Suprapubic skin (tissue), 4 donors: ENCODE data around the gene TET3. TPM values are rescaled to one million over a fixed set of nuclear protein-coding genes. Genes with fewer than 3 reads are reported as not detected.

Experiments
- DNase-seq, 2 donors: peaks; one replicate each; pipeline ENCODE4 v3.0.0-alpha.2; 2019; ENCODE audit warnings: low spot score in 2 of 2
- H3K27ac ChIP-seq: fragments of 200-600 bp; sonication (generic); one replicate; pipeline ENCODE4 v1.5.1; 2019
- H3K27me3 ChIP-seq: fragments of 200-600 bp; sonication (generic); one replicate; pipeline ENCODE4 v1.5.1; 2019
- H3K36me3 ChIP-seq: fragments of 200-600 bp; sonication (generic); one replicate; pipeline ENCODE4 v1.5.1; 2019
- H3K4me1 ChIP-seq: fragments of 200-600 bp; sonication (generic); one replicate; pipeline ENCODE4 v1.5.1; 2019
- H3K4me3 ChIP-seq: fragments of 200-600 bp; sonication (generic); one replicate; pipeline ENCODE4 v1.5.1; 2019; ENCODE audit warnings: mild to moderate bottlenecking
- H3K9me3 ChIP-seq: fragments of 200-600 bp; sonication (generic); one replicate; pipeline ENCODE4 v1.5.1; 2019
- EP300 ChIP-seq: sonication (generic); formaldehyde crosslinking; IDR thresholded peaks from one replicate; pipeline ENCODE4 v1.6.1; 2017; ENCODE audit warnings: antibody characterized with exemption
- POLR2A ChIP-seq, 2 donors: fragments of 450-650 bp; IDR thresholded peaks; one replicate each; pipeline ENCODE4 v1.6.1; 2017; ENCODE audit warnings: antibody characterized with exemption in 2 of 2, mild to moderate bottlenecking in 2 of 2, moderate library complexity in 2 of 2
- POLR2AphosphoS5 ChIP-seq, 3 donors: sonication (generic); formaldehyde crosslinking; IDR thresholded peaks; one replicate each; pipeline ENCODE4 v1.6.1; 2017; ENCODE audit warnings: antibody characterized with exemption in 3 of 3
- WGBS: methylation state at CpG from one replicate; pipeline ENCODE4 v1.1.5; 2018; 5-methylcytosine and 5-hydroxymethylcytosine counted together
- total RNA-seq, 4 donors: library from RNA; depleted of rRNA; stranded (reverse); fragments of >200 nt; gene quantifications; one replicate each; pipeline ENCODE4 v1.1.0, GENCODE V29; 2016
- TF ChIP-seq, protein P1 (sequence below), 2 donors: fragments of 200-600 bp in 1 of 2; fragments of 450-650 bp in 1 of 2; sonication (generic) in 1 of 2; IDR thresholded peaks; one replicate each; pipeline ENCODE4 v1.5.1; 2016 to 2019; ENCODE audit warnings: antibody characterized with exemption in 2 of 2, mild to moderate bottlenecking in 1 of 2, moderate library complexity in 1 of 2

TET3 gene
- total RNA-seq, 4 donors from 2014 or later, result 53.6 to 75.3 (median 58.4) TPM

DNA sequence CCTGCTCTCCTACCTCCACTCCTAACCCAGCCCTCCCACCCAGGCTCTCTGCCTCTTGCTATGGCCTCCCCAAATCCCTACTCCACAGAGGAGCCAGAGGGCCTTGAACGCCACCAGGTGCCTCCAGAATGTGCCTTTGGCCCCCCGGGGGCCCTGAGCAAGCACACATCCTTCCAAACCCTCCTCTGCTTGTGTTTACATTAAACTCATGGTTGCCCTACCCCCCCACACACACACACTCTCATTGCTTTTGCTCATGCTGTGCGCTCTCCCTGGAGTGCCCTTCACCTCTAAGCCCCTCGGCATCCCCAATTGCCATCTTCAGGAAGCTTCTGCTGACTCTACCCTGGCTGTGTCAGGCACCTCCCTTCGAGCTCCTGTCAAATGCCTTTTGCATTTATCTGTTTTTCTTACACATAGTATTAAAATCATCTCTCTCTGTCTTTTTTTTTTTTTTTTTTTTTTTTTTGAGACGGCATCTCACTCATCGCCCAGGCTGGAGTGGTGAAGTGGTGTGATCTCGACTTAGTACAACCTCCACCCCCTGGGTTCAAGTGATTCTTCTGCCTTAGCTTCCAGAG, 16.3 kb upstream of the TET3 start:
- no peak for DNase-seq
- H3K36me3 ChIP-seq, result no peaks in the 10 kb centered on the region
- no peak overlapping the region for H3K27ac ChIP-seq
- H3K9me3 ChIP-seq, result no peaks in the 10 kb centered on the region
- no peak for TF ChIP-seq POLR2AphosphoS5 (IDR thresholded peaks at IDR 0.05)
- TF ChIP-seq EP300, result no peak
- TF ChIP-seq, protein P1, sequence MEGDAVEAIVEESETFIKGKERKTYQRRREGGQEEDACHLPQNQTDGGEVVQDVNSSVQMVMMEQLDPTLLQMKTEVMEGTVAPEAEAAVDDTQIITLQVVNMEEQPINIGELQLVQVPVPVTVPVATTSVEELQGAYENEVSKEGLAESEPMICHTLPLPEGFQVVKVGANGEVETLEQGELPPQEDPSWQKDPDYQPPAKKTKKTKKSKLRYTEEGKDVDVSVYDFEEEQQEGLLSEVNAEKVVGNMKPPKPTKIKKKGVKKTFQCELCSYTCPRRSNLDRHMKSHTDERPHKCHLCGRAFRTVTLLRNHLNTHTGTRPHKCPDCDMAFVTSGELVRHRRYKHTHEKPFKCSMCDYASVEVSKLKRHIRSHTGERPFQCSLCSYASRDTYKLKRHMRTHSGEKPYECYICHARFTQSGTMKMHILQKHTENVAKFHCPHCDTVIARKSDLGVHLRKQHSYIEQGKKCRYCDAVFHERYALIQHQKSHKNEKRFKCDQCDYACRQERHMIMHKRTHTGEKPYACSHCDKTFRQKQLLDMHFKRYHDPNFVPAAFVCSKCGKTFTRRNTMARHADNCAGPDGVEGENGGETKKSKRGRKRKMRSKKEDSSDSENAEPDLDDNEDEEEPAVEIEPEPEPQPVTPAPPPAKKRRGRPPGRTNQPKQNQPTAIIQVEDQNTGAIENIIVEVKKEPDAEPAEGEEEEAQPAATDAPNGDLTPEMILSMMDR (IDR thresholded peaks at IDR 0.05), result no peak
- no peak for TF ChIP-seq POLR2A (IDR thresholded peaks at IDR 0.05)
- WGBS, result 95% methylated on average over 8 of the region's 8 CpGs
- H3K27me3 ChIP-seq, result no peaks in the 10 kb centered on the region
- peaks cover 30% of the 10 kb centered on the region for H3K4me1 ChIP-seq
- no peak overlapping the region for H3K4me3 ChIP-seq

DNA sequence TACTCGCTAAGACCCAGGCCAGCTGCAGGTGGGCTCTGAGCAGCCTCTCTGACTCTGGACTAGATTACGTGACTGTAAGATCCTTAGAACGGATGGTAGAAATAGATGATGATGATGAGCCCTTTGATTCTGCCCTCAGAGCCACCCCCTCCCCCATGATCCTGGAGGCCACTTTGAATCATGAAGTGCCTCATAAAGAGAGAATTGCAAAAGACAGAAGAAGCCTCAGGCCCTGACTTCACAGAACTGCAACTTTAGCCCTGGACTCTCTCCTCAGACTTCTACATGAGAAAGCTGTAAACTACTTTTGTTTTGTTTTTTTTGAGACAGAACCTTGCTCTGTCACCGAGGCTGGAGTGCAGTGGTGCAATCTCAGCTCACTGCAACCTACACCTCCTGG, 15.4 kb upstream of the TET3 start:
- Histone ChIP-seq H3K4me1 (peaks cover 30% of the 10 kb centered on the region), H3K27ac (no peak overlapping the region), H3K27me3 (no peaks in the 10 kb centered on the region), H3K36me3 (no peaks in the 10 kb centered on the region), H3K9me3 (no peaks in the 10 kb centered on the region), H3K4me3 (no peak overlapping the region)
- DNase-seq, result no peak
- WGBS, result 84% methylated on average over 4 of the region's 4 CpGs
- TF ChIP-seq EP300 (no peak), POLR2A (IDR thresholded peaks at IDR 0.05) (no peak), POLR2AphosphoS5 (IDR thresholded peaks at IDR 0.05) (no peak)
- TF ChIP-seq, protein P1 (IDR thresholded peaks at IDR 0.05), result no peak

DNA sequence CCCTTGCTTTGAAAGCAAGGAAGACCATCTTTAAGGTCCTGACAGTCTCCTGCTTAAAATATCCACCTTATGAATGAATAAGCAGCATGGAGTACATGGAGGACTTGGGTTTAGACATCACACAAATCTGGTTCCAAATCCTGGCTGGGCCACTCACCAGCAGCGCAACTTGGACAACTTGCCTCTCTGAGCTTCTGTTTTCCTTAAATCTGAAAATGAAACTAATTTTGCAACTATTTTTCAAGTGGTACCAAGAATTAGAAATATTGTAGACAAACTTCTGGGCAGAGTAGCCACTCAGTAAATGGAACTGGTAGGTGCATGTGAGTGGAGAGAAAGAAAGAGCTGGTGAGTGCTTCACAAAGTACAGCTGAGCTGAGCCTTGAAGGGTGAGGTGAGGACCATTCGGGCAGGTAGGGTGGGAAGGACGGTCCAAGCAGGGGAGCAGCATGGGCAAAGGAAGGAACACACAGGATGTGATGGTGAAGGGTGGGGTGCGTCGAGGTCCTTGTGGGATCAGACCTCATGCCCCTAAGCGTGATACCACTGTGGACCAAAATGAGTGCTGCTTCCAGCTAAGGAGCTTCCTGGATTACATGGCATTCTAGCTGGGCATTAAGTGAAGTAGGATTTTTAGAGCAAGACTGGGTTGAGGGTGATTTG, 14.4 kb upstream of the TET3 start:
- TF ChIP-seq, protein P1 (IDR thresholded peaks at IDR 0.05), result no peak
- TF ChIP-seq EP300, result no peak
- TF ChIP-seq POLR2AphosphoS5 (IDR thresholded peaks at IDR 0.05), result no peak
- TF ChIP-seq POLR2A (IDR thresholded peaks at IDR 0.05), result no peak
- Histone ChIP-seq H3K9me3 (no peaks in the 10 kb centered on the region), H3K36me3 (no peaks in the 10 kb centered on the region), H3K27ac (no peak overlapping the region), H3K4me3 (no peak overlapping the region), H3K4me1 (peaks cover 30% of the 10 kb centered on the region), H3K27me3 (no peaks in the 10 kb centered on the region)
- DNase-seq, result no peak
- WGBS, result 77% methylated on average over 6 of the region's 6 CpGs

DNA sequence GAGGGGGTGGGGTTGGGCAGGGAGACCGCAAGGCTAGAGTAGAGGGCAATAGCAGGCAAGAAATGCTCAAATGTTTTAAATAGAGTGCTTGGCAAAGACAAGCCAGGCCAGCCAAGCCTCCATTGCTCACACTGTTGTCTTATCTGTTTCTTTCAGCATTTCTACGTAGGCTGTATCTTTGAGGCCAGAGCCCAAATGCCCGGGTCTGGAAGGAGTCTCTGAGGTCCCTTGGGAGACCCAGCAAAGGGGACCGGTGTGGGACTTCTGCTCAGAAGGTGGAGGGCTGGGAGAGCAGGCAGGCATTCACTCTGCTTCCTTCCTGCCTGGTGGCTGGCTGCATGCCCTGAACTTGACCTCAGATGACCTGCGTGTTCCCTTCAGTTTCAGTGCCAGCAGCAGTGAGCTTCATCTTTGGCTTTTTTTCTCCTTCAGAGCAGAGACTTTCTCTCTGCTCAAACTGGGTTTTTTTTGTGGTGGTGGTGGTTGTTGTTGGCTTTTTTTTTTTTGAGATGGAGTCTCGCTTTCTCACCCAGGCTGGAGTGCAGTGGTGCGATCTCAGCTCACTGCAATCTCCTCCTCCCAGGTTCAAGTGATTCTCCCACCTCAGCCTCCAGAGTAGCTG, 13.7 kb upstream of the TET3 start:
- H3K27ac ChIP-seq, result no peak overlapping the region
- H3K4me3 ChIP-seq, result no peak overlapping the region
- no peaks in the 10 kb centered on the region for H3K9me3 ChIP-seq
- no peaks in the 10 kb centered on the region for H3K36me3 ChIP-seq
- no peak for DNase-seq
- H3K4me1 ChIP-seq, result peaks cover 26% of the 10 kb centered on the region
- no peak for TF ChIP-seq POLR2A (IDR thresholded peaks at IDR 0.05)
- TF ChIP-seq POLR2AphosphoS5 (IDR thresholded peaks at IDR 0.05), result no peak
- TF ChIP-seq, protein P1 (IDR thresholded peaks at IDR 0.05), result no peak
- TF ChIP-seq EP300, result no peak
- 27% methylated on average over 7 of the region's 7 CpGs for WGBS
- no peaks in the 10 kb centered on the region for H3K27me3 ChIP-seq

DNA sequence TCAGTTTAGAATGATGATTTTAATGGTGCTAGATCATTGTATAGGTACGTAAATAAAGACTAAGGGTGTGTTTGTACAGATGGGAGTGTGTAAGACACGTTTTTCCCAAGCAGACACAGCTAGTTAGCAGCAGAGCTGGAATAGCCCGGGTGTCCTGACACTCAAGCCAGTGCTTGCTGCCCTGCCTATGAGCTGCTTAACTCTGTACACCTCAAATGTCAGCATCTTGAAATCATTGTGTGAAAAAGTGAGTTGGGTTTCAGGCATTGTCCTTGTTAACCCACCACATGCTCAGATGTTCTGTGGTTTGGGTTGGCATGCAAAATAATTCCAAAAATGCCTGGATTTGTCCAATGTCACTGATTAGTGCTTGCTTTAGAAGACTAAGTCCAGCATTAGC, 13.0 kb upstream of the TET3 start:
- no peak for DNase-seq
- Histone ChIP-seq H3K27ac (no peak overlapping the region), H3K4me1 (peaks cover 26% of the 10 kb centered on the region), H3K36me3 (no peaks in the 10 kb centered on the region), H3K9me3 (no peaks in the 10 kb centered on the region), H3K27me3 (no peaks in the 10 kb centered on the region), H3K4me3 (no peak overlapping the region)
- WGBS, result 66% methylated on average over 3 of the region's 3 CpGs
- TF ChIP-seq POLR2AphosphoS5 (IDR thresholded peaks at IDR 0.05) (no peak), EP300 (no peak), POLR2A (IDR thresholded peaks at IDR 0.05) (no peak)
- TF ChIP-seq, protein P1 (IDR thresholded peaks at IDR 0.05), result no peak
